ENCODE measurements around the gene CDH16. TPM values are rescaled to one million over a fixed set of nuclear protein-coding genes. Genes with fewer than 3 reads are reported as not detected.

CDH16 gene
- total and polyA plus RNA-seq, 2 of the 13 experiments (the other 11 are each of a cell fraction or from before 2014, with no cell fraction given) = 2.7 to 3.9 TPM

DNA sequence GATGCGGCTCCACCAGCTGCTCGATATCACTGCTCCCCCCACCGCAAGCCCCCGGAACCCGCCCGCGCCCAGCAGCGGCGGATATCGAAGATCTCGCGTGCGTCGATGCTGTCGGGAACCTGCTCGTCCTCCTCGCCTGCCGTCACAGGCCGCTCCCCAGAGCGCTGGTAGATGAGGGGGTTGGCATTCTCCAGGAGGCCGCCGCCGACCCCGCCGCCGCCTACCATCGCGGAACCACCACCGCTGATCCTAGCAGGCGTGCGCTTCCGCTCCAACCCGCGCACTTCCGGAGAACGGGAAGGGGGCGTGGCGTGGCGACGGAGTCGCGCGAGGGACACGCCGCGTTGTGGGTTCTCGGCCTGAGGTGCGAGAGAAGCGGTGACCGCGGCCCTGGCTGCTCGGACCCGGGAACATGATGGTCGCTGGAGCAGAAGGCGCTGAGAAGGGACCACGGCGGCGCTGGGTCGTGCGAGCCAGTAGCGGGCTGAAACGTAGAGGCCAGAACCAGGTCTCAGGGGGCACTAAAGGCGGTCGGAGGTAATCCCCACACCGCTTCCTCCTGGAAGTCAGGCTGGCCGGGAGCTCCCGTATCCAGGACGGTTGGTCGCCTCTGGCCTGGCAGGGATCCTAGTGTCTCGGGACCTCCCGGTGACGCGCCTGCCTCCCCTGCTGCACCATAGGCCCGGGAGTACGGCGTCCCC, 15.6 kb upstream of the CDH16 start, which contains the start of gene CIAO2B (continued):
- peak; percentile 83; the same call in 1 of the 2 replicates for TF ChIP-seq AFF4 (CRISPR knock-in tag; IDR thresholded peaks at IDR 0.05)
- TF ChIP-seq, protein P1, sequence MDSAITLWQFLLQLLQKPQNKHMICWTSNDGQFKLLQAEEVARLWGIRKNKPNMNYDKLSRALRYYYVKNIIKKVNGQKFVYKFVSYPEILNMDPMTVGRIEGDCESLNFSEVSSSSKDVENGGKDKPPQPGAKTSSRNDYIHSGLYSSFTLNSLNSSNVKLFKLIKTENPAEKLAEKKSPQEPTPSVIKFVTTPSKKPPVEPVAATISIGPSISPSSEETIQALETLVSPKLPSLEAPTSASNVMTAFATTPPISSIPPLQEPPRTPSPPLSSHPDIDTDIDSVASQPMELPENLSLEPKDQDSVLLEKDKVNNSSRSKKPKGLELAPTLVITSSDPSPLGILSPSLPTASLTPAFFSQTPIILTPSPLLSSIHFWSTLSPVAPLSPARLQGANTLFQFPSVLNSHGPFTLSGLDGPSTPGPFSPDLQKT (CRISPR knock-in tag; IDR thresholded peaks at IDR 0.05; ENCODE audit: borderline replicate concordance) = peak; percentile 95
- TF ChIP-seq KMT2A (CRISPR knock-in tag; IDR thresholded peaks at IDR 0.05) = peak; percentile 97
- peak; percentile 87; the same call in 1 of the 2 replicates for TF ChIP-seq ZNF614 (CRISPR knock-in tag; IDR thresholded peaks at IDR 0.05; ENCODE audit: borderline replicate concordance)
- no peak for TF ChIP-seq AHDC1 (CRISPR knock-in tag; IDR thresholded peaks at IDR 0.05; ENCODE audit: borderline replicate concordance)
- 0 out of 2 replicates have a peak, but pooled peaks have one; percentile 86 for TF ChIP-seq NCOA1 (CRISPR knock-in tag; IDR thresholded peaks at IDR 0.05)
- 0 out of 2 replicates have a peak, but pooled peaks have one; percentile 29 for TF ChIP-seq HNRNPL (IDR thresholded peaks at IDR 0.05; ENCODE audit: low read depth, low read length)
- TF ChIP-seq AGO2 (optimal IDR thresholded peaks at IDR 0.05; ENCODE audit: low read depth, low read length) = peak; percentile 81
- TF ChIP-seq ZNF33A (CRISPR knock-in tag; IDR thresholded peaks at IDR 0.05; ENCODE audit: borderline replicate concordance) = no peak; the same call in 1 of the 2 replicates
- peak; percentile 97; the same call in 1 of the 2 replicates for TF ChIP-seq ZNF451 (CRISPR knock-in tag; IDR thresholded peaks at IDR 0.05)
- TF ChIP-seq ZKSCAN8 (CRISPR knock-in tag; IDR thresholded peaks at IDR 0.05; ENCODE audit: borderline replicate concordance) = peak; percentile 85; the same call in 1 of the 2 replicates
- peak; percentile 99 for TF ChIP-seq KLF9 (CRISPR knock-in tag; IDR thresholded peaks at IDR 0.05; ENCODE audit: low read depth)

All from HepG2 (cell line).